Glutamatergic neuron (in vitro differentiated cells): ENCODE data around the gene TTC39C. TPM values are rescaled to one million over a fixed set of nuclear protein-coding genes. Genes with fewer than 3 reads are reported as not detected.

Experiments used
- DNase-seq: peaks from one replicate; pipeline ENCODE4 v3.0.0; 2022
- H3K27ac Mint-ChIP-seq: one replicate; pipeline ENCODE4 v1.8.0; 2020; ENCODE audit warnings: mild to moderate bottlenecking, mixed read lengths, inconsistent platforms; ENCODE audit not compliant: unreplicated experiment
- H3K27me3 Mint-ChIP-seq: one replicate; pipeline ENCODE4 v1.8.0; 2020; ENCODE audit warnings: mild to moderate bottlenecking, moderate library complexity, mixed read lengths, inconsistent platforms; ENCODE audit not compliant: unreplicated experiment
- H3K36me3 Mint-ChIP-seq: one replicate; pipeline ENCODE4 v1.8.0; 2020; ENCODE audit warnings: mild to moderate bottlenecking, mixed read lengths, inconsistent platforms; ENCODE audit not compliant: unreplicated experiment
- H3K4me1 Mint-ChIP-seq: one replicate; pipeline ENCODE4 v1.8.0; 2020; ENCODE audit warnings: mild to moderate bottlenecking, low read depth, mixed read lengths, inconsistent platforms; ENCODE audit not compliant: unreplicated experiment
- H3K4me3 Mint-ChIP-seq: one replicate; pipeline ENCODE4 v1.8.0; 2020; ENCODE audit warnings: mild to moderate bottlenecking, mixed read lengths, inconsistent platforms; ENCODE audit not compliant: unreplicated experiment
- H3K9me3 Mint-ChIP-seq: one replicate; pipeline ENCODE4 v1.8.0; 2020; ENCODE audit warnings: mild to moderate bottlenecking, moderate library complexity, mixed read lengths, inconsistent platforms; ENCODE audit not compliant: unreplicated experiment
- total RNA-seq: library from RNA; stranded (reverse); fragmentation: NEBNext Ultra II Directional; extraction: Animal tissue kit (Norgen Biotek cat#: 25700); gene quantifications from one replicate; pipeline ENCODE4 v1.2.1, GENCODE V29; 2021; ENCODE audit not compliant: unreplicated experiment
- TF ChIP-seq, protein P1 (sequence below): fragments of 200-600 bp; sonication (generic); IDR thresholded peaks from one replicate; pipeline ENCODE4 v1.5.0; 2021; ENCODE audit not compliant: partially characterized antibody, unreplicated experiment

TTC39C gene
- total RNA-seq, 1 donor from 2014 or later, result 29.2 TPM

DNA sequence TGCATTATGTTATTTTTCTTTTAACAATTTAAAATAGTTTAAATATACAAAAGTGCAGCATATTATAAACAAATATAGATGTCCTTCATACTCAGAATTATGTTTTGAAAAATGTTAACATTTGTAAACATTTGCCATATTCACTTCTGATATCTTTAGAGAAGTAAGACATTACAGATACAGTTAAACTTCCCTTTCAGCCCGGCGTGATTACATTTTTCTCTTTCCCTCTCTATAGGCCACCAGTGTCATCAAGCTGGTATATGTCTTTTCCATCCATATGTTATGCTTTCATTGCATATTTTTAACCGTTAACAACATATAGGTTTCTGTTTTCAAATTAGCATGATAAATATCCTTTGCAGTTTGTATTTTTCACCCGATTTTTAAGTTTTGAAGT is 27.1 kb downstream of the TTC39C start:
- no peak for DNase-seq
- Mint-ChIP-seq H3K27me3 (peaks cover 2% of the 10 kb centered on the region), H3K9me3 (peaks cover 9% of the 10 kb centered on the region), H3K27ac (no peak overlapping the region), H3K4me1 (peaks cover 28% of the 10 kb centered on the region), H3K36me3 (peaks cover 9% of the 10 kb centered on the region), H3K4me3 (no peak overlapping the region)
- TF ChIP-seq, protein P1, sequence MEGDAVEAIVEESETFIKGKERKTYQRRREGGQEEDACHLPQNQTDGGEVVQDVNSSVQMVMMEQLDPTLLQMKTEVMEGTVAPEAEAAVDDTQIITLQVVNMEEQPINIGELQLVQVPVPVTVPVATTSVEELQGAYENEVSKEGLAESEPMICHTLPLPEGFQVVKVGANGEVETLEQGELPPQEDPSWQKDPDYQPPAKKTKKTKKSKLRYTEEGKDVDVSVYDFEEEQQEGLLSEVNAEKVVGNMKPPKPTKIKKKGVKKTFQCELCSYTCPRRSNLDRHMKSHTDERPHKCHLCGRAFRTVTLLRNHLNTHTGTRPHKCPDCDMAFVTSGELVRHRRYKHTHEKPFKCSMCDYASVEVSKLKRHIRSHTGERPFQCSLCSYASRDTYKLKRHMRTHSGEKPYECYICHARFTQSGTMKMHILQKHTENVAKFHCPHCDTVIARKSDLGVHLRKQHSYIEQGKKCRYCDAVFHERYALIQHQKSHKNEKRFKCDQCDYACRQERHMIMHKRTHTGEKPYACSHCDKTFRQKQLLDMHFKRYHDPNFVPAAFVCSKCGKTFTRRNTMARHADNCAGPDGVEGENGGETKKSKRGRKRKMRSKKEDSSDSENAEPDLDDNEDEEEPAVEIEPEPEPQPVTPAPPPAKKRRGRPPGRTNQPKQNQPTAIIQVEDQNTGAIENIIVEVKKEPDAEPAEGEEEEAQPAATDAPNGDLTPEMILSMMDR, result no peak

DNA sequence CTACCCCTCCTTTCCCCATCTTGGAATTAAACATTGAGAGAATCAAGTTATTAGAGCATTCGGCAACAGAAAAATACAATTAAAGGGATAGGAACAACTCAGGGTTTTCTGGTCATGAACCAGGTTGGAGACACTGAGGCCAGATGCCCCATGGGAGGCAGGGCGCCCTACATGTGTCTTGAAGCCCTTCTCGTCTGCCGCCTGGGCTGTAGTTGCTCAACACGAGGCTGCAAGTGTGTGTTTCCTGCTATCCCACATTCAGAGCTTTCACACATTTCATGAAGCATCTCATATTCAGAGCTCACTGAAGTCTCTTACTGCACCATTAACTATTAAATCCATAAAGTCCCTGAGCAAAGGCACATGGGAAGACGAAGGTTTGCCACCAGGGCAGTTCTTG is 28.8 kb downstream of the TTC39C start:
- Mint-ChIP-seq H3K27me3 (peaks cover 2% of the 10 kb centered on the region), H3K27ac (no peak overlapping the region), H3K36me3 (peaks cover 5% of the 10 kb centered on the region), H3K4me1 (peaks cover 28% of the 10 kb centered on the region), H3K9me3 (peaks cover 9% of the 10 kb centered on the region), H3K4me3 (peak overlapping the region; percentile 2)
- TF ChIP-seq, protein P1, result no peak
- no peak for DNase-seq

DNA sequence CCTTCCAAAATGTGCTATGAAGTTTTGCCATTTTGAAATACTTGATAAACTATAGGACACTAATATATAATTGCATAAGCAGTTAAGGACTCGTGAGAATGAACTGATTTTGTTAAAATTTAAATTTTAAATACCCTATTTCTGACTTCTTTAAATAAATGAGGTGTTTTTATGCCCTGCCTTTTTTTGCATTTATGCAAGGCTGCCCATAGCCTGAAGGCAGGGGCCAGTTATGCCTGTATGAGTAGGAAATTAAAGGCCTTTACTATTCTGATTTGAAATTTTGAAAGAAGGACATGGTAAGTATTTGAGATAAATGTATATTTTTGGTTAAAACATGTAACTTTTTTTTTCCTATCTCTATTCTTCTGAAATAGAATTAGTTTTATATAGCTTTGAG is 33.7 kb downstream of the TTC39C start:
- H3K27ac Mint-ChIP-seq, result no peak overlapping the region
- no peaks in the 10 kb centered on the region for H3K9me3 Mint-ChIP-seq
- peaks cover 2% of the 10 kb centered on the region for H3K27me3 Mint-ChIP-seq
- TF ChIP-seq, protein P1, result no peak
- H3K4me3 Mint-ChIP-seq, result no peak overlapping the region
- peaks cover 16% of the 10 kb centered on the region for H3K4me1 Mint-ChIP-seq
- no peak for DNase-seq
- H3K36me3 Mint-ChIP-seq, result no peaks in the 10 kb centered on the region

DNA sequence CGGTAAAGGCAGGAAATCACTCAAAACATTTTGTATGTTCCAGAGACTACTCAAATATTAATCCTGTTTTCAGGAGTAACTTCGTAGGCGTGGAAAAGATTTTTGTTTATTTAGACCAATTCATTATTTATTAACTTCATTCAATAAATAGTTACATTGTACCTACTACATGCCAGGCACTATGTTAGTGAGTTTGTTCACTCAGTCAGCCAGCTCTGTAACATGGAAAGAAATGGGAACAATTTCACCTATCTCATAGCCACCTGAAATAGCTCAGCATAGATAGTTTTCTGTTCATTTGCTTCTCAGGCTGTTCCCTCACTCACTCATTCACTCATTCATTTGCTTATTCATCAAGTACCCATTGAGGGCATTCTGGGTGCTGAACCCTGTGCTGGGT is 34.6 kb downstream of the TTC39C start:
- TF ChIP-seq, protein P1, result no peak
- no peaks in the 10 kb centered on the region for H3K9me3 Mint-ChIP-seq
- no peak overlapping the region for H3K4me3 Mint-ChIP-seq
- no peak overlapping the region for H3K27ac Mint-ChIP-seq
- no peaks in the 10 kb centered on the region for H3K36me3 Mint-ChIP-seq
- H3K4me1 Mint-ChIP-seq, result peaks cover 15% of the 10 kb centered on the region
- peaks cover 2% of the 10 kb centered on the region for H3K27me3 Mint-ChIP-seq
- DNase-seq, result no peak

DNA sequence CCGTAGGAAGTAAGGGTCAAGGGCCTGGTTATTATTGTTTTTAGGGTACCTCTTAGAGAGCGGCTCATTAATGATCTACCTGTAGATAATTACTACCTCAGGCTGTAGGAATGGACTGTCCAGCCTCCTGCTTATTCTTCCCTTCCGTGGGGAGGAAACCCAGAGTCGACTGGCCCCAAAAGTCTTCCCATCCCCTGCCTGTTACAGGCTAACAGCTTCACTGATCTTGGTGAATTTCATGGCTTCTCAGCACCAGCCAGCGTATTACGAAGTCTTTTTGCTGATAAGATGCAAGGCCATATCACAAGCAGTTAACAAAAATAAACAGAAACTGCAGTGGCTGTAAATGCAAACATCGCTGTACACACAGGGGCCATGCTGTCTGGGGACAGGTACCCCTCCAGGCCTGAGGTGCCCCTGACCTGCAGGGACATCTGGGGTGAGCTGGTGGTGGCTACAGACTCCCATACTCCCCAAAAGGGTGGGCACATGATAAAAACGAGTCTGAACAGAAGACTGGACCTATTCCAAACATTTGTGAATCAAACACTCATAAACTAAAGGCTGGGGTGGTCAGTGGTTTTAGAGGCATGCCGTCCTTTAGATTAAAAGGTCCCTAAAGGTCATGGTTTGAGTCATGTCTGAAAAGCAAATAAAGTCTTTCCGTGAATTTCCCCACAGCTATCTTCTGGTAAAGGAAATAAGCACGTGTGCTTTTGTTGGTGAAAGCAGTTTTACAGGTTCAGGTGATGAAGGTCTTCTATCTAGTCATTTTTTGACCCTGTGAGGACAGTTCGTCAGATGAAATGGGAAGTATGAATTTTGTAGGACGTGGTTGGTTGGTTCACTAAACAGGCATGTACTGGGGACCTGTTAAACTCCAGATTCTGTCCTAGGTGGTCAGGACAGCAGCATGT is 36.7 kb downstream of the TTC39C start:
- TF ChIP-seq, protein P1, result no peak

More for the DNA sequence above, 36.7 kb downstream of the TTC39C start:
- Mint-ChIP-seq H3K4me1 (peaks cover 34% of the 10 kb centered on the region), H3K9me3 (peaks cover 2% of the 10 kb centered on the region), H3K36me3 (no peaks in the 10 kb centered on the region), H3K4me3 (no peak overlapping the region), H3K27me3 (no peaks in the 10 kb centered on the region), H3K27ac (no peak overlapping the region)
- DNase-seq, result no peak
